ENCODE results near the gene OSBPL10.

OSBPL10 gene

DNA sequence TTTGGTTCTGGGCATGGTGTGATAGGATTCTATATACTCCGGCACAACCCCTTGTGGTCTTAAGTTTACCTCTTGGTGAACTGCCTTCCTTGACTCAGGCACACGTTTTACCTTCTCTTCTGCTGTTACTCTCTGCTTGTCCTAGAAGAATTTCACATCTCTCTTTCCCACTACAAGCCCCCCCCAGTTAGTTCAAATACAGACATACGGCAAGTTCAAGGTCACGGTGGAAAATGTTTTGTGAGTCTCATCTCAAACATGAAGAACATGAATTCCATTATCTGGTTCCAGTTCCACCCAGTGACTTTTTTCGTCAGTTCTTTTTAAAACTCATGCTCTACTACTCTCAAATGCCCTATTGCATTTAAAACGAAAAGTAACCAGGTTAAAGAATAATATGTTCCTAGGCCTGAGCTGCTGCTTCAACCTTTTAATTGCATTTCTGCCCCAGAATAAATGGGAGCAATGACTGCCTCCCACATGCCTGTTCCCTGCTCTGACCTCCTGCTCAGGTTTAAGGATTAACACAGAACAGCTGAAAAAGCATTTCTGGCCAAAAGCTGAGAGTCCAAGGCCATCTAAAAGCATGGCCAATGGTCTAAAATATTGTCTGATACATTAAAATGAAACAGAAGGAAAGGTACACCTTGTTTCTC is 132.8 kb downstream of the OSBPL10 start:
- no peak for DNase-seq (ENCODE audit: low read depth)

DNA sequence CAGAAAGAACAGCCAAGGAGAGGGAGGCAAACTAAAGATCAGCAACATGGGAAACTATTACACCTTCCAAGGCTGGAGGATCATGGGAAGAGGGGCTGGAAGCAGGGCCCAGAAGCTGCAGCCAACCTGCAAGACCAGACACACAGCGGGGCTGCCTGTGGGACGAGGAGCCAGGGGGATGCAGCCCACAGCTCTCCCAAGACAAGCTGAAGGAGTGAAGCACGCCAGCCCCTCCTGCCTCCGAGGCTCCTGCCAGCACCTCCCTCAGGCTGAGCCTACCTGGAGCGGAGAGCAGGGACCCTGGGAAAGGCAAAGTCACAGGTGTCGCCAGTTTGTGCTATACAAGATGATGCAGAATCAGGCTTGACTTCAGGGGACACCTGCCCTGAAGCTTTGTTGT is 133.3 kb downstream of the OSBPL10 start:
- no peak for DNase-seq (ENCODE audit: low read depth)

DNA sequence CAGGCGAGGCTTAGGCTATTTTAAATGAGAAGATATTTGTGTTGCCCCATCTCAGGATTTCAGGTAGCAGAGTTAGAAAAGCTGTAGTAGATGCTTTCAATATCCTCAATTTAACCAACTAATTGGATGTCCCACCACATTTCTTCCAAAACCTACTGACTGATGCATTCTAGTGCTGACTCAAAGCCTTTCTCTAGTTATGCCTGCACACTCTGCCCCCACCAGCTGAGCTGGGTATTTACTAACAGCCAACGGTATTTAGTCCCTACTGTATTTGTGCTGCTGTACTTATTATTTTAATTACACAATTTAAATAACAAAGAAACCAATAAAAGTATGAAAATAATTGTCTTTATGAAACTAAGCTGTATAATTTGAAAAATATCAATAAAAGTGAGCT is 139.5 kb downstream of the OSBPL10 start:
- DNase-seq (ENCODE audit: low read depth), result no peak

DNA sequence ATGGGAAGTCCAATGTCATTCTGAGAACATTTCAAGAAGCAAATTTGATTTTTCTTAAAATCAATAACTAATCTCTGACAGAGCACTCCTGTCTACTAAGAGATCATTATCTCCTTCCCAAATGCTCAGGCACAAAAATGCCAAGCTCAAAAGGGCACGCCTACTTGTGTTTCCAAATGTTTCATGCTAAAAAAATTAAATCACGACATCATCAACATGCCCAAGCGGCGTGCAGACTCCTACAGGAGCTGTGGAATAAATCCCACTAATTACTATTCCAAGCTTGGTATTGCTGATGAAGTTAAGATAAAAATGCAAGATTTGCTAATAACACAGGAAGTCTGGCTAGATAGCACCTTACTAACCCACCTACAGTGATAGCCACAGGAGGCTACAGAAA is 140.8 kb downstream of the OSBPL10 start:
- no peak for DNase-seq (ENCODE audit: low read depth)

DNA sequence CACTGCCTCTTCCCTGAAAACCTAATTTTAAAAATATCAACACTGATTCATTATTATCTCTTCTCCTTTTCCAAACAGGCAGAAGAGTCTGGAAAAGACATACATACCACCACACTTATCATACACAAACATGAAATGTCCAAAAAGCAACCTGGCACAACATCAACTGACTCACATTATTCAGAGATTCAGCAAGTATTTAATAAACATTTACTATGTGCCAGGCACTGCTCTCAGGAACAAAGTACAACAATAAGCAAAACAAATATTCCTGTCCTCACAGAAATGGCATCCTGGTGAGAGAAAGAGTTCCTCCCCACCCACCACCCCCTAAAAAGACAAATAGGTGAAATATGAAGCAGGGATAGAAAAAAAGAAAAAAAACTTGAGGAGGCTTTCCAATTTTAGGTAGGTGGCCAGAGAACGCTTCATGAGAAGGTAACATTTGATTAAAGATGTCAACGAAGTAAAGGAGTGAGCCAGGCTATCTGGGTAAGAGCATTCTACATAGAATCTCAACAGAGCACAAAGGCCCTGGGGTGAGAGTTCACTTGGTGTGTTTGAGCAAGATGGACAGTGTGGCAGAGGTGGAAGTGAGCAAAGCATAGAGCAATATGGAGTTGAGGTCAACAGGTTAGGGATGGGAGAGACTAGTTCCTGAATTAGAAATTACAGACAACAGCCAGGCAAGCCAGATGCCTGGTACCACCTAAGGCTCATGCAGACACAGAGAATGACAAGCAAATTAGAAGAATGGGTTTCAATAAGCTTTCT is 141.7 kb downstream of the OSBPL10 start:
- no peak for DNase-seq (ENCODE audit: low read depth)

DNA sequence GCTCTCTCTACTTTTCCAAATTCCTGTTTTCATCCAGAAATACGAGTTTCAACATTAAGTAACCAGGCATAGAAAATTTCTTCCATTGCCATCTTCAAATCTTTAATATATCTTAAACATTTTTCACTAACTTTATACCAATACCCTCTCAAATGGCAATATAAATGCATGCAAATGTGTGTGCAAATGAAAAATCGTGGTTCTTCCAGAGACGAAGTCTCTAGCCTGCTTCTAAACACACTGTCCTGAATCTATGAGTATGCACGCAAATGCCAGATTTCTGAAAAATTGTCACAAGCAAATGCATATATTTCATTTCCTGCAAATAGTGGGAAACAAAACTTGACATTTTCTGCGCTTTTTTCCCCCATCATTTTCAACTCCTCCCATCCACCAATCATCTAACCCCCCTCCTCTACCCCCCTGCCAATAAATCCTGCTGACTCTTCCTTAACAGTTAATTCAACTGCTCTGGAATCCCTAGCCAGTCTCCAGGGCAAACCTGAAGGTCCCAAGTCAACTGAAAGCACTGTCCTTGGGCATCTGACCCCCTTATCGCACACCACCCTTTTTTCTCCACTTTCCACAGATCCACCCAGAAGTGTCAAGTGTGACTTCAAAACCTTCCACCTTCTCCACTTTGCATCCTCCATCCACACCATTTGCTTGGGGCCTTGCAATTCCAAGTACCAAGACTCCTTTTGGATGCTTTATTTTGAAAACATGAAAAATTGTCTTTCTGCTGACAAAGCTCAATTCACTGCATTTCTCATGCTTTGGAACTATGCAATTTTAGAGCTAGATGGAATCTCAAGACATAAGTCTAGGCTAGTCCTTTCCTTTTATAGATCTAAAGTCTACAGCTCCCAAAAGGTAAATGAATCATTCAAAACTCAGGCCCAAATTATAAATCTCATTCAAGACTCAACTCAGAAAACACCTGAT is 144.7 kb downstream of the OSBPL10 start:
- no peak for DNase-seq (ENCODE audit: low read depth)

DNA sequence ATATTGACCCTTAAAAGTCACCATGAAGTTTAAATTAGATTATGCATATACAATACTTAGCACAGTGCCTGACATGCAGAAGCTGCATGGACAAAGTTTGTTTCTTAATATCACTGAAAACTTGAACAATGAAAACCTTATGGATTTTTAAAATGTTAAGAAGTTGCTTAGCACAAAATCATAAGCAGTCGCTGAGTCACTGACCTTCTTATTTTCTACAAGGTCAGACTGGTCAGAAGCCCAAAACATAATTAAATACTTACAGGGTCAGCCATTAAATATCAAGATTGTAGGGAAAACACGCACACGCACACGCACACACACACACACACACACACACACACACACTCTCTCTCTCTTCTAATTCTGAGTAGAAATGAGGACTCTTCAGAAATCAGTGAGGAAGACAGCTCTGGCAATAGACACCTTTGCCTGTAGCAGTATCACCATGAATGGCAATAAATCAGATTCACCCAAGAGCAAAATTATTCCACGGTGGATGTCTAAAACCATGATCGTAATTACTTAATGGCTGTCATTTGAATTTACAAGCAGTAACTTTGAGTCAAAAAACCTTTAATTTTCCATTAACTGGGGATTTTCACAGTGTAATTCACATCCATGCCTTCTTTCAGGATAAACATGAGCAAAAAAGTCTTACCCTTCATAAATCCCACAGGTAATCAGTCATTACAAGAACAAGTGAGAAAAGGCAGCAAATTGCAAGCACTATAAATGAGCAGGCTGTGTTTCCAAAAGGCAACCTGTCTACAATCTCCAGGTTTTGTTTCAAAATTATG is 147.5 kb downstream of the OSBPL10 start:
- no peak for DNase-seq (ENCODE audit: low read depth)

DNA sequence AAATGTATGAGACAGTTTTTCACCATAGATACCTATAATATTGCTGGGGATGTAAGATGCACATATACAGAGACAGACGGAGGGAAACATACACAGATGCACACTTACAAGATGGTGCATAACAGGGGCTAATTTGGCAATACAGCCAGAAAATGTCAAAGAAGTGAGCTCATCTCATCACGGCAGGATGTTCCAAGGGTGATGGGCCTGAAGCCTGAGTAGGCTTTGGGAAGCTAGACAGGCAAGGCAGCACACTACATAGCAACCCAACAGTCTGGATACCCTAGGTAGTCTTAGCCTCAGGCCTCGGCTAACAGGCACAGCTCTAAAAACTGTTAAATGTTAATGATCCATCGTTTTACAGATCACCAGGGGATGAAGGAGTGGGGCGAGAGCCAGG is 148.5 kb downstream of the OSBPL10 start:
- DNase-seq (ENCODE audit: low read depth), result no peak

DNA sequence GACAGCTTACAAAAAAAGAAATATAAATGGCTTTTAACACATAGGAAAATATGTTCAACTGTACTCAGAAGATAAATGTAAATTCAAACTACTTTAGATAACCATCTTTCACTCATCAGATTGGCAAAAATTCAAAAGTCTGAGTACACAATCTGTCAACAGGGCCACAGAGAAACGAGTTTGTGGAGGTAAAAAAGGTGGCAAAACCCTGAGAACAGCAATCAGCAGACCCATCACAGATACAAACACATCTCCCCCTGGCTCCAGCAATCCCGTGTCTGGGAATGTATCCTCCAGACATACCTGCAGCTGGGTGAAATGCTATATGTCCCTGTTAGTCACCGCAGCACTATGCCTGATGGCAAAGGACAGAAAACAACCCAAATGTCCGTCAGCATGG is 149.5 kb downstream of the OSBPL10 start:
- no peak for DNase-seq (ENCODE audit: low read depth)

DNA sequence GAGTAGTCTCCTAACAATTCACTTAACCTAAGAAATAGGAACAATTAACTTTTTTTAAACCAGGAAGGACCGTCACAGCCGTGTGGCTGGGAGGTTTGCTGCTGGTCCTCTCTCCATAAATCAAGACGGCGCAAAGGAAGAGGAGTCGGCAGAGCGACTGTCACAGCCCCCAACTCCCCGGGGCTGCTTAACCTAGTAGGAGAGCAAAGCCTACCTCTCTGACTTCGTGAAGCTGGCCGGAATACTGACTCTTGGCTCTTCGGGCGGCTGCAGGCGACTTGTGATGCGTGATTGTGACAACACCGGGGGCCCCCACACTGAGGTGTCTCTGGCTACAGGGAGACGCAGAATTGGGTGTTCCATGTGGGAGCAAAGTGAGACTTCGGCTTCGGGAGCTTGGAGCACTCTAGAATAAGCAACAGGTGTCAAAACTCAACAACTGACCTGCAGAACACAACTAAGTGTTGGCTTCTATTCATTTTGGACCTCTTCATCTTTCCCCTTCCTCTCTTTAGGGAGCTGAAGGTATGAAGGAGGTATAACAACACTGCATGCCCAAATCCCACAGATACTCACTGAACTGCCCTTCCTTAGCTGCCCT is 151.1 kb downstream of the OSBPL10 start:
- no peak for DNase-seq (ENCODE audit: low read depth)

DNA sequence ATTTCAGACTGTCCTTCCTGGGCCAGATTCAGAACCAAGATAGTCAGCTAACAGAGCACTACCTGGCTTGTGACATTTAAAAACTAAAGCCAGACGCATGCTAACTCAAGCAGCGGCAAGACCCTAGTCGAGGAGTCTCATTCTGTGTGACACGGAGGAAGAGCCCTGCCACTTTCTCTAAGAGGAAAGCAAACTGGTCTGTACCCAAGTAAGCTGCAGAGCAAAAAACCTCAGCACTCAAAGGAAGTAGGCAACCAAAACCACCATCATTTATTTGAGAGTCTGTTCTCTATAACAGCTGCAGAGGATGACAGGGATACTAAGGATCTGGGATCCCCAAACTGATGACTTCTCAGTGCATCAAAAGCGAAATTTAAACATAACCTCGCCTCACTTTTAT is 152.1 kb downstream of the OSBPL10 start:
- no peak for DNase-seq (ENCODE audit: low read depth)

DNA sequence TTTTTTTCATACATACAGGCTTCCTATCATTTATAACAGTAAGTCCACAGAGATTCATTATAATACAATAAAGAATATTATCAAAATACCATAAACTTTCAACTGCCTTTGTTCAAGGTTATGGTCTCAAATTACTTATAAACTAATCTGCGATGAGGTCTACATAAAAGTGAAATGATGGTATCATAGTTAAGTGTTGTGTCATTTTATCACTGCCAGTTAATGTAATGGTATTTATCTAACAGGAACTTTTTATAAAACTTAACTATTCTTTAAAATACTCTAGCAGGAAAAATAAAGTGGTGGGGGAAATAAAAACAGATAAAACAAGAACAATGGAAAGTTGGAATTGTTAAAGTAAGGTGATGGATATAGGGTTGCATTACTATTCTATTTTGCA is 153.1 kb downstream of the OSBPL10 start:
- DNase-seq (ENCODE audit: low read depth), result no peak

DNA sequence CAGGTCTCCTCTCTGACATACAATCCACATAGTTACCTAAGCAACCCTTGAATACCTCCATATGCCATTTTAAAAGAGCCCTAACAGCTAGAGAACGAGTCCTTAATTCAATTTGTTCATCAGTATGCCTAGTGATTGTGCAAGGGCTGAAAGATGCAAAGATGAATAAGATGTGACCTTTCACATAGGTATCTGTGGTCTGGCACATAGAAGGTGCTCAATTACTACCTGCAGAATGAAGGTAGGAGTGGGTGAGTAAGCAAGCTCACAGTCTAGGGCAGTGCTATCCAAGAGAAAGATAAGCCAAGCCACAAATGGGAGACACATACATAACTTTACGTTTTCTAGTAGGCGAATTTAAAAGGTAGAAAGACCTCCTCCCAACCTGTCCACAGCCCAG is 157.9 kb downstream of the OSBPL10 start:
- DNase-seq (ENCODE audit: low read depth), result no peak

DNA sequence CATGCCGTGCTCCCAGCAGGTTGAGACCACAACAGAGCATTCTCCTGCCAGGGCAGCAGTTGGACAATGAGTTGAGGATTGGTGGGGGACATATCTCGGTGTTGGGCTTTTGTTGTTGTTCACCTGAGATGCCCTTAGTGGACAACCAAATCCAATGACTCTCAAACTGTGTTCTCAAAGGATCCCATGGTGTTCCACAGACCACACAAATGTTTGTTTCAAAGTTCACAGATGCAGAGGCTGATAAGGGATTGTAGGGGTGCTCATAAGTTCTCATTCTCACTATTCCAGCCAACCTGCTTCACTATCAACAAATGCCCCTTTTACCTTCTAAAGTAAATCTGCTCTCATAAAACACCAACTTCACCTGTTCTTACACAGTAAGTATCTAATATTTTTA is 159.9 kb downstream of the OSBPL10 start:
- no peak for DNase-seq (ENCODE audit: low read depth)

DNA sequence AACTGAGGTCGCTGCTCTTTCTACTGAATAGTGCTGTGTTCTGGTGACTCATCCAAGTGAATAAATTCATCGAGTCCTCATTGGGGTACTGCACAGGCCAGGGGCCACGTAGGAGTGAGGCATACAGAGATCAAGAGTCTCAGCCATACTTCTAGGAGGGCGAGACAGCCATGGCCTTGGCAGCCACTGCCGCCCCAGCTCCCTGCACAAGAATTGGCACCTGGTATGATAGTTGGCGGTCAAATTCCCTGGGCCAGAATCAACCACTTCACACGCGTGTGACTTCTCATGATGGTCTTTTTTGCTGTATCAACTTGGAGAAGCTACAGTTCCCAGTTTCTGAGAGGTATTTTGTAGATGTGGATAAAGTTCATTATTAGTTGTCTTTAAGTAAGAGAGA is 161.6 kb downstream of the OSBPL10 start:
- no peak for DNase-seq (ENCODE audit: low read depth)

DNA sequence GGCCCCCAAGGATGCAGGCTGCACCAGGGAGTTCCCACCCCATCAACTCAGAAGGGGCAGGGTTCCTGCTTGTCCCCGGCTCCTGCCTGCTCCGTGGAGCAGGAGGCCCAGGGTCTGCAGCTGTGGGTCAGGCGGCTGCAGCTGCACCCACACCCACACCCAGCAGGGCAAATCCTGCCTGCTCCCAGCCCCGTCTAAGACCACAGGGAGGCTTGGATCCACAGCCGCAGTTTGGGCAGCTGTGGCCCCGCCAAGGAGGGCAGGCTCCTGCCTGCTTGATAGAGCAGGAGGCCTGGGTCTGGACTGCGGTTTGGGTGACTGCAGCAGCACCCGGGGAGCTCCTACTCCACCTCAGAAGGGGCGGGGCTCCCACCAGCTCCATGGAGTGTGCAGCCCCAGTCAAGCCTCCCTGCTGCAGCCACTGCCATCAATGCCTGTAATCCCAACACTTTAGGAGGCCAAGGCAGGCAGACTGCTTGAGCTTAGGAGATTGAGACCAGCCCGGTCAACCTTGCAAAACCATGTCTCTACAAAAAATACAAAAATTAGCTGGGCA is 163.6 kb downstream of the OSBPL10 start:
- no peak for DNase-seq (ENCODE audit: low read depth)

DNA sequence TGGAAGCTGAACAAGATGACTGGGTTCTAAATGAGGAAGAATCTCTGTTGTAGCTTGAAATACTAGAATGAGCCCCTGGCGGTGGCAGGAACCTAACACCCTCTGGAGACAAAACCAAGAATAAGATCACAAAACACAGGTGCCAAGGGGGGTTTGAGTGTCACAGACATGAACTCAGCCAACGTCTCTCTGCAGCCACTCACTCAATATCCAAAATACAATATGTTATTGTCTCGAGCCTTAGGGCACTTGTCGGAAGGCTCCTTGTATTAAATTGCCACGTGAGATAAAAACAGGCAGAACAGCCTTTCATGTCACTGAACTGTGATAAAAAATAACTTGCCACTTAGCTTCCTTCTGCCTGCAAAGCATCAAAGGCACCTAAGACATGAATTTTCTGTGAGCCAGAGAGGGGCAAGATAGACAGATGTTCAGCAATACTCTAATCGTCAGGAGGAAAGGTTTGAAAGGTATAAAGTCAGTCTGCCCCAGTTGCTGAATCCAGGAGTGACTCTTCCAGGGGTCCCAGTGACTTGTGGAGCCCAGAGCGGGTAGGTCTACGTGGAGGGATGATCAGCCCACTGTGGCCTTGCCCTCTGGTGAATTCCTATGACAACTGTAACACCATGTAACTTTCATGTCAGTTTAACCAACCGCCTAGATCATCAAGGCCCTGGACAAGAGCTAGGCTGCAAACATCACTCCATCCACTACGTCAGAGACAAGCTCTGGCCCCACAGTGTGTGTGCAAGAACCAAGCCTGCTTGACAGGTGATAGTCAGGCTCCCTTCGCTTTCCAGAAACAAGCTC is 165.2 kb downstream of the OSBPL10 start:
- DNase-seq (ENCODE audit: low read depth), result no peak

DNA sequence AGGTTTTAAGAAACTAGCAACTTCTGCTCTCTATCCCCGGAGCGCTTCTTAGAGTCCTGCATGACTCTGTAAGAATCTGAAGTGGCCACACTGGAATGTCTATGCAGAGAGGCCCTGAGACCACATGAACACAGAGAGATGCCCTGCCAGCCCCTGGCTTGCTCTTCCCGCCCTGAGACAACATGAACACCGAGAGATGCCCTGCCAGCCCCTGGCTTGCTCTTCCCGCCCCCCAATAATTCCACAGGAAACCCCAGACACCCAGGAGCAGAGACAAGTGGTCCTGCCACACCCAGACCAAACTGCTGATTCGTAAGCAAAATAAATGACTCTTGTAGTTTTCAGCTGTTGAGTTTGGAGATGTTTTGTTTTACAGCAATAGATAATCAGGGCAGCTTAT is 166.1 kb downstream of the OSBPL10 start:
- DNase-seq (ENCODE audit: low read depth), result no peak

DNA sequence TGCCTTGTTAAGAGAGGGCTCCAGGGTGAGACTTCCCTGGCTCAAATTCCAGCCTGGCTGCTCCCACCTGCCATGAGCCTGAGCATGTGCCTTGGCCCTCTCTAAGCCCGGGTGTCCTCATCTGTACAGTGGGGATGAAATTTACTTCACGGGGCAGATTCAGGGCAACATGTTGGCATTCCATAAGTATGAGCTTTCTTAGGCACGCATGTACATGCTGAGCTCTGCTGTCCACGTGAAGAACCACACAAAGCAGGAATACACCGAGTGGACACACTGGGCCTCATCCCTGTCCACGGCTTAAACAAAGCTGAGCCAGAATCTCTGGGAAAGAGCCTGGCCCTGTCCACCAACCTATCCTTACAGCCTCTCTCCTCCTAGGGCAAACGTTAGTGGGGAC is 167.4 kb downstream of the OSBPL10 start:
- DNase-seq (ENCODE audit: low read depth), result no peak

DNA sequence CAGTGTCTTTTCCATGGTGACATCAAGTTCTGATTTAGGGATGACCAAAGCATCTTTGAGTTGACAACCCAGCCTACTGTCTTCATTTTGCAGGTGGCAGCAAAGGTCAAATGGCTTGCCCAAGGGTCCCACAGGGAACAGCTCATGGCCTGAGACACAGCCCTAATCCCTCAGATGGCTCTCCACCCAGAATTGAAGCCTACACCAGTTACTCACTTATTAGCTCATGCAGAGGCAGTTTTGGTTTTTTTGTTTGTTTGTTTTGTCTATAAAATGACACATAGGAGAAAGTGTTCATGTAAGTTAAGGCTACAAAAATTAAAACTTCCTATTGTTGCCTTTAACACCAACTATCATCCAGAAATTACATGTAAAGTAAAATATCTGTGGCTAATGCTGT is 167.9 kb downstream of the OSBPL10 start:
- no peak for DNase-seq (ENCODE audit: low read depth)

Data from stimulated activated CD8-positive, alpha-beta memory T cell treated with anti-CD3 and anti-CD28 coated beads, Interleukin-12 subunit alpha, Interleukin-12 subunit beta, amount 100 ng/mL, for 4 hours (primary cell).